Neural crest cell (in vitro differentiated cells): ENCODE measurements around the gene ZNF497. TPM values are rescaled to one million over a fixed set of nuclear protein-coding genes. Genes with fewer than 3 reads are reported as not detected.
"Not testable (repeated sequence)": the region's sequence is repeated elsewhere in the genome, so short reads cannot be mapped to it uniquely, and the experiment has no call there.

ENCODE experiments used
- DNase-seq: peaks from one replicate; pipeline ENCODE4 v3.0.0; 2021; ENCODE audit warnings: low read depth, mixed read lengths, low spot score
- H3K27ac Mint-ChIP-seq: one replicate; pipeline ENCODE4 v1.8.0; 2021; ENCODE audit warnings: mild to moderate bottlenecking, mixed read lengths; ENCODE audit not compliant: unreplicated experiment
- H3K27me3 Mint-ChIP-seq: 2 replicates; pipeline ENCODE4 v1.8.0; 2021; ENCODE audit warnings: low read depth, mild to moderate bottlenecking, mixed read lengths
- H3K36me3 Mint-ChIP-seq: 2 replicates; pipeline ENCODE4 v1.8.0; 2021; ENCODE audit warnings: low read depth, mild to moderate bottlenecking, mixed read lengths
- H3K4me1 Mint-ChIP-seq: 2 replicates; pipeline ENCODE4 v1.8.0; 2021; ENCODE audit warnings: mixed read lengths
- H3K4me3 Mint-ChIP-seq: one replicate; pipeline ENCODE4 v1.8.0; 2021; ENCODE audit warnings: mild to moderate bottlenecking, mixed read lengths
- H3K9me3 Mint-ChIP-seq: 2 replicates; pipeline ENCODE4 v1.8.0; 2021; ENCODE audit warnings: mixed read lengths
- total RNA-seq: library from RNA; stranded (reverse); gene quantifications from 2 replicates; pipeline ENCODE4 v1.2.1, GENCODE V29; 2021
- TF ChIP-seq, protein P1 (sequence below): fragments of 200-600 bp; sonication (generic); conservative IDR thresholded peaks from 2 replicates; pipeline ENCODE4 v1.5.0; 2021; ENCODE audit warnings: antibody characterized with exemption, mild to moderate bottlenecking

ZNF497 gene
- total RNA-seq, 1 donor from 2014 or later = 8.4 TPM

DNA sequence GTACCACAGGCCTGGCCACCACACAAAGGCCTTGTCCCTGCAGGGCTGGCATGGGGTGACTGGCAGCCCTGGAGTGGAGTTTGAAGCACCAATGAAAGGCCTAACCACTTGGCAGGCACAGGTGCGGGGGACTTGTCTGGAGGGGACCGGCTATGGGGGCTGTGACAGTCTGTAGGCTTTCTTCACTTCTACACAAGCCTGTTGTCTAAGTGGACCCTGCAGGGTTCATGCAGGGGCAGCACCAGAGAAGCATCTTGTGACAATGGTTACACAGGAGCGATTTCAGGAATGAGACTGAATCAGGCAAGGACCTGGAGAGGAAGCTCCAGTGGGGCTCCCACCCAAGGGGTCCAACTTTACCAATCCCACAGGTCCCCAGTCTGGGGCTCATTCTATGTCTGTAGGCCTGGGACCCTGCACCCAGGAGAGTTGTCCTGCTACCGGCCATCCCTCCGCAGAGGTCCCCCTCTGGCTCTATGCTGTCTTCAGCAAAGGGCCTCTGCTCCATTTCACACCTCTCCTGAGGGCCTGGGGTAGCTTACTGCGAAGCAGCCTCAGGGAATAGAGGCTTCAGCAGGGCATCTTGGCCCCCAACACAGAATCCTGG lies 20.5 kb upstream of the ZNF497 start:
- TF ChIP-seq, protein P1, sequence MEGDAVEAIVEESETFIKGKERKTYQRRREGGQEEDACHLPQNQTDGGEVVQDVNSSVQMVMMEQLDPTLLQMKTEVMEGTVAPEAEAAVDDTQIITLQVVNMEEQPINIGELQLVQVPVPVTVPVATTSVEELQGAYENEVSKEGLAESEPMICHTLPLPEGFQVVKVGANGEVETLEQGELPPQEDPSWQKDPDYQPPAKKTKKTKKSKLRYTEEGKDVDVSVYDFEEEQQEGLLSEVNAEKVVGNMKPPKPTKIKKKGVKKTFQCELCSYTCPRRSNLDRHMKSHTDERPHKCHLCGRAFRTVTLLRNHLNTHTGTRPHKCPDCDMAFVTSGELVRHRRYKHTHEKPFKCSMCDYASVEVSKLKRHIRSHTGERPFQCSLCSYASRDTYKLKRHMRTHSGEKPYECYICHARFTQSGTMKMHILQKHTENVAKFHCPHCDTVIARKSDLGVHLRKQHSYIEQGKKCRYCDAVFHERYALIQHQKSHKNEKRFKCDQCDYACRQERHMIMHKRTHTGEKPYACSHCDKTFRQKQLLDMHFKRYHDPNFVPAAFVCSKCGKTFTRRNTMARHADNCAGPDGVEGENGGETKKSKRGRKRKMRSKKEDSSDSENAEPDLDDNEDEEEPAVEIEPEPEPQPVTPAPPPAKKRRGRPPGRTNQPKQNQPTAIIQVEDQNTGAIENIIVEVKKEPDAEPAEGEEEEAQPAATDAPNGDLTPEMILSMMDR = no peak
- Mint-ChIP-seq H3K36me3 (peaks cover 3% of the 10 kb centered on the region), H3K4me1 (peaks cover 33% of the 10 kb centered on the region), H3K4me3 (peak overlapping the region; percentile 99), H3K9me3 (no peaks in the 10 kb centered on the region), H3K27ac (no peak overlapping the region), H3K27me3 (peaks cover 4% of the 10 kb centered on the region)
- no peak for DNase-seq

DNA sequence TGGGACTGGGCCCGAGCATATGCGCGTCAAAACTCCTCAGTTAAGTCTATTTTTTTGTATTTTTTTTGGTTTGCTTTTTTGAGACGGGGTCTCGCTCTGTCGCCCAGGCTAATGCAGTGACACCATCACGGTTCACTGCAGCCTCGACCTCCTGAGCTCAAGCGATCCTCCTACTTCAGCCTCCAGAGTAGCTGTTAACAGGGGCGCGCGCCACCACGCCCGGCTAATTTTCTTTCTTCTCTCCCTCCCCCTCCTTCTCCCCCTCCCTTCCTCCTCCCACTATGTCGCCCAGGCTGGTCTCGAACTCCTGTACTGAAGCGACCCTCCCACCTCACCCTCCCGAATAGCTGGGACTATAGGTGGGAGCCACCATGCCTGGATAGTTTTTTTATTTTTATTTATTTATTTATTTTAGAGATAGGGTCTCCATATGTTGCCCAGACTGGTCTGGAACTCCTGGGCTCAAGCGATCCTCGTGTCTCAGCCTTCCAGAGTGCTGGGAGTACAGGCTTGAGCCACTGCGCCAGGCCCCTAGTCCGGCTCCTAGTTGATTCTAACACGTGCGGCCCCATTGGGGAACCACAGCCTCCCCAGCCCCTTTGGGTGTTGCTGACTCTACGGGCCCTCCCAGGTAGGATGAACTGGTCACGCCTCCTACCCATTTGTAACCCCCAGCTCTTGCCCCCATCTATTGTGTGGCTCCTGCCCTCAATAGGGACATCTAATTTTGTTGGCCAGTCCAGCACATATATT lies 19.1 kb upstream of the ZNF497 start:
- no peaks in the 10 kb centered on the region for H3K36me3 Mint-ChIP-seq
- peak overlapping the region; percentile 75 for H3K27ac Mint-ChIP-seq

DNA sequence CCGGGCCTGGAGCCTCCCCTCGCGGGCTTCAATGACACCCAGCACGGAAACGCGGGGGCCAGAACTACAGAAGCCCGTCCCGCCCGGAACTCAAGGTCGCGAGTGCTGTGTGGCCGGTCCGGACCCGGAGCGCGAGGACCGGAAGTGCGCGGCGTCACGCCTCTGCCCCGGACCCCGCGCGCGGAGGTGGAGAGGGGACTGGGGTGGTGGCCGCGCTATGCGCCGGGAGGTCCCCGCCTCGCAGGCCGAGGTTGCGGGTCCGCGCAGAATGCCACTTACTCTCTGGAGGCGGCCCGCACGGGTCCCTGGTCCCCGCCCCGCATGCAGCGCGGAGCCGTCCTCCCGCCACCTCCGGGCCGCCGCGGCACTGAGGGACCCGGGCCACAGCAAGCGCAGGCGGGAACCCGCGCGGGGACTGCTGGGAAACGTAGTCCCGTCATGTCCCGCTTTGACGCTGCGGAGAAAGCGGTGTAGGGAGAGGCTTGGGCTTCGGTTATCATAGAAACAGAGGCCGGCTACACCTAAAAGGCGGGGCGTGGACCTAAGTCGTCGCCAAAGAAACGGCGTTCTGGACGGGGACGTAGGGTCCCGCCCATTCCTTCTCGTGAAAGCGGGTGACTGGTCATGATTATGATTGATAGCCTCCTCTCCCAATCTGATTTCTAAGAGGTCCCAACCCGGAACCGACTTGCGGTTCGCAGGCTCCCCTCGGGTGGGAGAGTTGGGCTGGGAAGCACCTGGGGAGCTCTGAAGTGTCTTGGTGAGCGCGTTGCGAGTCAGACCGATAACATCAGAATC lies 18.3 kb upstream of the ZNF497 start, which contains the start of gene ZNF837:
ZNF837 (minus strand) TSS at position 369 of the 798 bp plus-strand sequence. CDS start 11,698 bp downstream, outside the sequence.
- H3K36me3 Mint-ChIP-seq = no peaks in the 10 kb centered on the region
- TF ChIP-seq, protein P1 = no peak
- peak within 1 kb of the TSS; percentile 96 for H3K4me3 Mint-ChIP-seq

More for the DNA sequence above, 19.1 kb upstream of the ZNF497 start:
- TF ChIP-seq, protein P1 = no peak
- peaks cover 20% of the 10 kb centered on the region for H3K4me1 Mint-ChIP-seq
- H3K4me3 Mint-ChIP-seq = peak overlapping the region; percentile 96
- no peaks in the 10 kb centered on the region for H3K27me3 Mint-ChIP-seq
- DNase-seq = no peak
- no peaks in the 10 kb centered on the region for H3K9me3 Mint-ChIP-seq

DNA sequence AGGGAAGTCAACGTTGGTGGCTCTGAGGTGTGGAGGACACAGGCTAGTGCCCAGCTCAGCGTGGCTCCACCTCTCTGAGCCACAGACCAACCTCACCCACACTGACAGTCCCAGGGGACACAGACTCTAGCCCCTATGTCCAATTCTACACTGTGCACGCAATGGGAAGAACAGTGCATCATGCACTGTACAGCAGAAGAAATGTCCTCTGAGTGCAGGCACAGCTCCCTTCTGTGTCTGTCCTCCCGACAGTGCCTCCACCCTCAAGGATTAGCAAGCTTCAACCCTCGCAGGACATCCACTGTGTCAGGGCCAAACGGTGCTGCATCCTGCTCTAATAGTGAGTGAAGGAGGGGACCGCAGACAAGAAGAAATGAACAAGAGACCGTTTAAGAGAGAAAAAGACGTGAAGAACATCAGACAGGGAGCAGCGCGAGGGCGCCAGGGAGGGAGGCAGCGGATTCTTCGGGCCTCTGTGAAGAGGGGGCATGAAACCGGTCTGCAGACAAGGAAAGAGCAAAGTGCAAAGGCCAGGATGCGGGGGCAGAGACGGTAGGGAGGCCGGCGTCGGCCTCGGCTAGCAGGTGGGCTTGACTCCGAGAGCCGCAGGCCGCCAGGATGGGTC lies 17.6 kb upstream of the ZNF497 start:
- DNase-seq = no peak
- no peaks in the 10 kb centered on the region for H3K9me3 Mint-ChIP-seq
- no peaks in the 10 kb centered on the region for H3K36me3 Mint-ChIP-seq
- H3K27ac Mint-ChIP-seq = peak overlapping the region; percentile 74
- no peaks in the 10 kb centered on the region for H3K27me3 Mint-ChIP-seq
- peaks cover 15% of the 10 kb centered on the region for H3K4me1 Mint-ChIP-seq
- TF ChIP-seq, protein P1 = no peak
- H3K4me3 Mint-ChIP-seq = peak overlapping the region; percentile 89

More for the DNA sequence above, 18.3 kb upstream of the ZNF497 start, which contains the start of gene ZNF837:
- peak; percentile 92 for DNase-seq
- Mint-ChIP-seq H3K27me3 (no peaks in the 10 kb centered on the region), H3K9me3 (no peaks in the 10 kb centered on the region), H3K4me1 (peaks cover 20% of the 10 kb centered on the region), H3K27ac (peak within 1 kb of the TSS; percentile 74)

DNA sequence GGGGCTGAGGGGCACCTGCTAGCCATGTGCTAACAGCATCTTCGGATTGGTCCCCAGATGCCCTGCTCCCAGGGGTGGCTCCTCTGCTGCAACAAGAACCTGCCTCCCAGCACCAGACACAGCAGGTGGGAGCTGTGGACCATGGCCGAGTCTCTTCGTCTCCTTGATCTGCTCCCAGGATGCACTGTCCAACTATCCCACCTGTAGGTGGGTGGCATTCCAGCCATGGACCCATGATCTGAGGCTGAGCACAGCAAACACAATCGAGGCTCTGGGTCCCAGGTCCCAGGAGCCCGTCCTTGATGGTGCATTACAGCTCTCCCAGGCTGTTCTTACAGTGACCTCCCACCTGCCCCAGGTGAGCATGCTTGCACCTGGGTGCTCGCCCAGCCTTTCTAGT lies 16.7 kb upstream of the ZNF497 start:
- Mint-ChIP-seq H3K4me3 (peak overlapping the region; percentile 89), H3K36me3 (no peaks in the 10 kb centered on the region), H3K27me3 (no peaks in the 10 kb centered on the region), H3K27ac (no peak overlapping the region), H3K4me1 (peaks cover 15% of the 10 kb centered on the region), H3K9me3 (no peaks in the 10 kb centered on the region)
- DNase-seq = no peak
- TF ChIP-seq, protein P1 = no peak

DNA sequence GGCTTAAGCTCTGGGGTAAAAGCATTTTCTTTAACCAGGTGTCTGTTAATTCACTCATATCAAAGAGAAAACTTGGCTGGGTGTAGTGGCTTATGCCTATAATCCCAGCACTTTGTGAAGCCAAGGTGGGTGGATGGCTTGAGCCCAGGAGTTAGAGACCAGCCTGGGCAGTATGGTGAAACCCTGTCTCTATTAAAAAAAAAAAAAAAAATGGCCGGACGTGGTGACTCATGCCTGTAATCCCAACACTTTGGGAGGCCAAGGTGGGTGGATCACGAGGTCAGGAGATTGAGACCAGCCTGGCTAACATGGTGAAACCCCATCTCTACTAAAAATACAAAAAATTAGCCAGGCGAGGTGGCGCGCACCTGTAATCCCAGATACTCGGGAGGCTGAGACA lies 14.2 kb upstream of the ZNF497 start:
- not testable (repeated sequence) for H3K36me3 Mint-ChIP-seq, DNase-seq, H3K27ac Mint-ChIP-seq, H3K9me3 Mint-ChIP-seq, H3K27me3 Mint-ChIP-seq
- Mint-ChIP-seq H3K4me3 (peak overlapping the region; percentile 31), H3K4me1 (peaks cover 15% of the 10 kb centered on the region)
